Lung (tissue), 12 donors: ENCODE results near the gene ENTPD2. TPM values are rescaled to one million over a fixed set of nuclear protein-coding genes. Genes with fewer than 3 reads are reported as not detected.
"Not testable (repeated sequence)": the region's sequence is repeated elsewhere in the genome, so short reads cannot be mapped to it uniquely, and the experiment has no call there.

Experiments used
- ATAC-seq: fragments of 200-7000 bp; cut with Tn5 transposase; one replicate; pipeline ENCODE4 v1.9.1; 2020; ENCODE audit warnings: moderate number of reproducible peaks; ENCODE audit not compliant: insufficient read depth, low FRiP score
- DNase-seq, 3 donors: peaks; one replicate each; pipeline ENCODE4 v3.0.0-alpha.2; 2013 to 2017
- H3K27ac ChIP-seq, 2 donors: one replicate each; pipeline ENCODE4 v1.5.1; 2013; ENCODE audit warnings: mild to moderate bottlenecking in 2 of 2, moderate library complexity in 2 of 2, control low read depth in 1 of 2, inconsistent platforms in 1 of 2, low read depth in 1 of 2, low read length in 1 of 2
- H3K27me3 ChIP-seq, 3 donors: one replicate each; pipeline ENCODE4 v1.5.1; 2013; ENCODE audit warnings: low read length in 2 of 3; ENCODE audit not compliant: control insufficient read depth in 3 of 3, insufficient read depth in 3 of 3
- H3K36me3 ChIP-seq, 4 donors: one replicate each; pipeline ENCODE4 v1.5.1; 2013; ENCODE audit warnings: low read length in 4 of 4, mild to moderate bottlenecking in 1 of 4, moderate library complexity in 1 of 4; ENCODE audit not compliant: control insufficient read depth in 4 of 4, insufficient read depth in 4 of 4
- H3K4me1 ChIP-seq, 5 donors: one replicate each; pipeline ENCODE4 v1.5.1; 2013; ENCODE audit warnings: low read length in 5 of 5, mild to moderate bottlenecking in 2 of 5, moderate library complexity in 1 of 5; ENCODE audit not compliant: control insufficient read depth in 5 of 5, insufficient read depth in 5 of 5
- H3K4me3 ChIP-seq: one replicate; pipeline ENCODE4 v1.5.1; 2013; ENCODE audit warnings: mild to moderate bottlenecking, control low read depth, moderate library complexity
- H3K9ac ChIP-seq, 2 donors: one replicate each; pipeline ENCODE4 v1.5.1; 2013; ENCODE audit warnings: low read length in 2 of 2, control low read depth in 1 of 2; ENCODE audit not compliant: insufficient read depth in 1 of 2
- H3K9me3 ChIP-seq, 4 donors: one replicate each; pipeline ENCODE4 v1.5.1; 2013; ENCODE audit warnings: low read length in 3 of 4, mild to moderate bottlenecking in 1 of 4, moderate library complexity in 1 of 4; ENCODE audit not compliant: control insufficient read depth in 4 of 4, insufficient read depth in 3 of 4
- WGBS, 2 donors: extraction: QIAGEN DNeasy Blood & Tissue Kit; methylation state at CpG; one replicate each; pipeline ENCODE4 v1.1.7; 2013; 5-methylcytosine and 5-hydroxymethylcytosine counted together
- polyA plus RNA-seq, 2 donors: library from polyadenylated mRNA; stranded (reverse); fragments of 200-250 nt; gene quantifications; one replicate each; pipeline ENCODE4 v1.2.1, GENCODE V29; 2013
- total RNA-seq, 2 donors: library from RNA; depleted of rRNA in 1 of 2; stranded (reverse); fragments of >200 nt in 1 of 2; gene quantifications; one replicate each; pipeline ENCODE4 v1.2.1, GENCODE V29; 2014 to 2021
- TF ChIP-seq, protein P1 (sequence below): IDR thresholded peaks from 2 replicates; pipeline ENCODE4 v1.5.1; 2012; ENCODE audit warnings: mild to moderate bottlenecking; ENCODE audit errors: control extremely low read depth, extremely low read depth
- donor health status: control.
- donor health status: control.
- donor health status: Bipolar disorder and iron deficiency.
- donor health status: healthy.
- donor health status: DM: yes; HTN: yes; CAD: no.

Gene ENTPD2
- total and polyA plus RNA-seq, 4 donors = 0.39 to 3.2 (median 1.2) TPM

DNA sequence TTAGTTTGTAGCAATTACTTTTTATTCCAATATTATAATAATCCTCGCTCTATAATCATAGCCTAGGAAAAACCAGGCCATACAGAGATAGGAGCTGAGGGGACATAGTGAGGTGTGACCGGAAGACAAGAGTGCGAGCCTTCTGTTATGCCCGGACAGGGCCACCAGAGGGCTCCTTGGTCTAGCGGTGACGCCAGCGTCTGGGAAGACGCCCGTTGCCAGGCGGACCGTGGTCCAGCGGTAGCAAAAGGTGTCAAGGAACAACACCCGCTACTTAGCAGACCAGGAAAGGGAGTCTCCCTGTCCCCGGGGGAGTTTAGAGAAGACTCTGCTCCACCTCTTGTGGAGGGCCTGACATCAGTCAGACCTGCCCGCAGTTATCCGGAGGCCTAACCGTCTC, 49.6 kb downstream of the ENTPD2 start:
- H3K36me3 ChIP-seq, DNase-seq, ATAC-seq, H3K9ac ChIP-seq, H3K9me3 ChIP-seq, H3K27ac ChIP-seq, H3K4me1 ChIP-seq, H3K27me3 ChIP-seq, H3K4me3 ChIP-seq: not testable (repeated sequence)
- TF ChIP-seq, protein P1, sequence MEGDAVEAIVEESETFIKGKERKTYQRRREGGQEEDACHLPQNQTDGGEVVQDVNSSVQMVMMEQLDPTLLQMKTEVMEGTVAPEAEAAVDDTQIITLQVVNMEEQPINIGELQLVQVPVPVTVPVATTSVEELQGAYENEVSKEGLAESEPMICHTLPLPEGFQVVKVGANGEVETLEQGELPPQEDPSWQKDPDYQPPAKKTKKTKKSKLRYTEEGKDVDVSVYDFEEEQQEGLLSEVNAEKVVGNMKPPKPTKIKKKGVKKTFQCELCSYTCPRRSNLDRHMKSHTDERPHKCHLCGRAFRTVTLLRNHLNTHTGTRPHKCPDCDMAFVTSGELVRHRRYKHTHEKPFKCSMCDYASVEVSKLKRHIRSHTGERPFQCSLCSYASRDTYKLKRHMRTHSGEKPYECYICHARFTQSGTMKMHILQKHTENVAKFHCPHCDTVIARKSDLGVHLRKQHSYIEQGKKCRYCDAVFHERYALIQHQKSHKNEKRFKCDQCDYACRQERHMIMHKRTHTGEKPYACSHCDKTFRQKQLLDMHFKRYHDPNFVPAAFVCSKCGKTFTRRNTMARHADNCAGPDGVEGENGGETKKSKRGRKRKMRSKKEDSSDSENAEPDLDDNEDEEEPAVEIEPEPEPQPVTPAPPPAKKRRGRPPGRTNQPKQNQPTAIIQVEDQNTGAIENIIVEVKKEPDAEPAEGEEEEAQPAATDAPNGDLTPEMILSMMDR = peak; percentile 5
- 41 to 45% methylated on average over 17 of the region's 17 CpGs for WGBS, 2 donors

DNA sequence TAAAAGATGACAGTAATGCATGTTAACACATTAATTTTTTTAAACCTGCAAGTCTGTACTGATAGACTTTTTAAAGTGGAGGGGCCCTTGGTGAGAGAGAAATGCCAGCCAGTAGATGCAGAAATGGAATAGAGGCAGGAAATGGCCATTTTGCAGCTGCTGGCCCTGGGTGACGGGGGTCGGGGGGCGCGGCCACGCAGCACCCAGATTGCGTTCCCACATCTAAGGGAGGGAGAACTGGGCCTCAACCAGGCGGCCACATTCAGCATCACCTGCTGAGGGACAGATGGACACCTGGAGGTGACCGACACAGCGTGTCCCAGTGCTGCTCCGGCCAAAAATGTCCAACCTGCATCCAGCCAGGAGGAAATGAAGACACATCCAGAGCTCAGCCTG, 51.2 kb downstream of the ENTPD2 start:
- Histone ChIP-seq H3K4me1 (peaks cover 0 to 8% (median 0%) of the 10 kb centered on the region in 5 donors), H3K27ac (no peak overlapping the region), H3K4me3 (no peak overlapping the region), H3K27me3 (no peaks in the 10 kb centered on the region), H3K36me3 (no peaks in the 10 kb centered on the region), H3K9ac (no peak overlapping the region), H3K9me3 (peaks cover 0 to 2% (median 0%) of the 10 kb centered on the region in 4 donors)
- TF ChIP-seq, protein P1 = no peak
- no peak for DNase-seq
- 88 to 92% methylated on average over 10 of the region's 10 CpGs for WGBS, 2 donors
- no peak for ATAC-seq

DNA sequence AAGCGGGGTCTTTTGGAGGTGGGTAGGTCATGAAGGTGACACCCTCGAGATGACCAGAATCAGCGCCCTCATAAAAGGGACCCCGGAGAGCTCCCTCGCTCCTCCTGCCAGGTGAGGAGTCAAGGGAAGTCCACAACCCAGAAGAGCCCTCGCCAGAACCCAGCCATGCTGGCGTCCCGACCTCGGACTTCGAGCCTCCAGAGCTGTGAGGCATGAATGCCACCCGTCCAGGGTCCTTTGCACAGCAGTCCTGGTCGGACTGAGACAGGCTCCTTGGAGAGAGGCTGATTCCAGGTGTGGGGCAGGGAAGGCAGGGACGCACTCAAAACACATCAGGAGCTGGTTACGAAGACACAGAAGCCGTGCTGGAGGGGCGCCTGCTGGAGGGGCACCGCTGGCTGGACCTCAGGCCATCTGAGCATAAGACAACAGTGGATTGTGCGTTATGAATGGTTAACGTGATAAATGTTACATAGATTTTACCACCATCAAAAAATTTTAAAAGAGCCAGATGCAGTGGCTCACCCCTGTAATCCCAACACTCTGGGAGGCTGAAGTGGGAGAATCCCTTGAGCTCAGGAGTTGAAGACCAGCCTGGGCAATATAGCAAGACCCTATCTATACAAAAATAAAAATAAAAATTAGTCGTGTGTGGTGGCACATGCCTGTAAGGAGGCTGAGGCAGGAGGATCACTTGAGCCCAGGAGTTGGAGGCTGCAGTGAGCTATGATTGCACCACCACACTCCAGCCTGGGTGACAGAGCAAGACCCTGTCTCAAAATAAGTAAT, 51.8 kb downstream of the ENTPD2 start:
- TF ChIP-seq, protein P1 = no peak
- ATAC-seq (no peak), DNase-seq (no peak)
- peaks cover 0 to 8% (median 3%) of the 10 kb centered on the region in 5 donors for H3K4me1 ChIP-seq
- no peak overlapping the region for H3K9ac ChIP-seq
- H3K4me3 ChIP-seq = no peak overlapping the region
- no peak overlapping the region for H3K27ac ChIP-seq
- no peaks in the 10 kb centered on the region for H3K36me3 ChIP-seq
- 86 to 94% methylated on average over 19 to 20 of the region's 20 CpGs for WGBS, 2 donors
- H3K9me3 ChIP-seq = peaks cover 0 to 2% (median 0%) of the 10 kb centered on the region in 4 donors
- H3K27me3 ChIP-seq = no peaks in the 10 kb centered on the region
